OCI-LY1 (cell line): Measurements from ENCODE around the gene WNK2.

Experiments used
- H2AFZ ChIP-seq: fragments of 200-600 bp; sonication (generic), shearing (Covaris generic); 2 replicates; pipeline ENCODE4 v1.6.0; 2014; ENCODE audit warnings: antibody characterized with exemption, mild to moderate bottlenecking, low read length
- H3F3A ChIP-seq: fragments of 200-600 bp; sonication (generic), shearing (Covaris generic); 2 replicates; pipeline ENCODE4 v1.6.0; 2014; ENCODE audit warnings: mild to moderate bottlenecking, antibody characterized with exemption, low read length, moderate library complexity; ENCODE audit not compliant: insufficient read depth
- H3K27ac ChIP-seq: fragments of 200-600 bp; sonication (generic); 2 replicates; pipeline ENCODE4 v1.5.1; 2014; ENCODE audit warnings: low read length, mixed run types, mild to moderate bottlenecking, low read depth; ENCODE audit not compliant: poor library complexity, severe bottlenecking
- H3K27me3 ChIP-seq: fragments of 200-600 bp; sonication (generic); 2 replicates; pipeline ENCODE4 v1.6.0; 2014; ENCODE audit warnings: antibody characterized with exemption, mild to moderate bottlenecking, low read length, moderate library complexity; ENCODE audit not compliant: insufficient read depth
- H3K36me3 ChIP-seq: fragments of 200-600 bp; sonication (generic); 2 replicates; pipeline ENCODE4 v1.6.1; 2014; ENCODE audit warnings: mild to moderate bottlenecking, antibody characterized with exemption, low read length, moderate library complexity, mixed read lengths; ENCODE audit not compliant: insufficient read depth
- H3K4me1 ChIP-seq: fragments of 200-600 bp; sonication (generic); 2 replicates; pipeline ENCODE4 v1.5.1; 2014; ENCODE audit warnings: mild to moderate bottlenecking, low read length, moderate library complexity; ENCODE audit not compliant: insufficient read depth, severe bottlenecking
- H3K4me2 ChIP-seq: fragments of 200-600 bp; sonication (generic), shearing (Covaris generic); 2 replicates; pipeline ENCODE4 v1.6.1; 2014; ENCODE audit warnings: low read length
- H3K4me3 ChIP-seq: fragments of 200-600 bp; sonication (generic); 2 replicates; pipeline ENCODE4 v1.5.1; 2014; ENCODE audit warnings: low read length, low read depth, mild to moderate bottlenecking, mixed read lengths; ENCODE audit not compliant: poor library complexity, severe bottlenecking
- H3K79me2 ChIP-seq: fragments of 200-600 bp; shearing (Covaris generic); 2 replicates; pipeline ENCODE4 v1.6.1; 2016; ENCODE audit warnings: mixed run types, low read length, mixed read lengths; ENCODE audit not compliant: insufficient read depth
- H3K9ac ChIP-seq: fragments of 200-600 bp; sonication (generic), shearing (Covaris generic); 2 replicates; pipeline ENCODE4 v1.6.1; 2014; ENCODE audit warnings: mild to moderate bottlenecking, low read length, mixed read lengths
- H3K9me2 ChIP-seq: fragments of 200-600 bp; sonication (generic), shearing (Covaris generic); 2 replicates; pipeline ENCODE4 v1.6.1; 2014; ENCODE audit warnings: low read depth, mild to moderate bottlenecking, low read length, mixed read lengths
- H3K9me3 ChIP-seq: fragments of 200-600 bp; shearing (Covaris generic); 2 replicates; pipeline ENCODE4 v1.6.1; 2014; ENCODE audit warnings: low read length, mixed read lengths
- H4K20me1 ChIP-seq: fragments of 200-600 bp; sonication (generic), shearing (Covaris generic); 2 replicates; pipeline ENCODE4 v1.6.0; 2016; ENCODE audit warnings: mild to moderate bottlenecking, low read length; ENCODE audit not compliant: insufficient read depth
- EZH2 ChIP-seq: fragments of 200-600 bp; sonication (generic), shearing (Covaris generic); IDR thresholded peaks from 2 replicates; pipeline ENCODE4 v1.8.0; 2017; ENCODE audit warnings: borderline replicate concordance, mixed run types, mild to moderate bottlenecking, antibody characterized with exemption, low read length, moderate library complexity, mixed read lengths
- TF ChIP-seq, protein P1 (sequence below): fragments of 200-600 bp; sonication (generic), shearing (Covaris generic); IDR thresholded peaks from 2 replicates; pipeline ENCODE4 v1.5.1; 2017; ENCODE audit warnings: mild to moderate bottlenecking, antibody characterized with exemption, low read length, moderate library complexity, mixed read lengths

Gene WNK2

GRCh38 chr9:93298498-93299417 is 114.8 kb downstream of the WNK2 start:
- Histone ChIP-seq H3K4me1 (peaks cover 94% of the 10 kb centered on the region), H3K27me3 (no peaks in the 10 kb centered on the region), H3K27ac (peak overlapping the region; percentile 99), H3K36me3 (peaks cover 32% of the 10 kb centered on the region; the same call in 1 of the 2 replicates), H3K79me2 (no peaks in the 10 kb centered on the region), H4K20me1 (no peaks in the 10 kb centered on the region), H3K9me2 (no peaks in the 10 kb centered on the region), H3F3A (no peaks in the 10 kb centered on the region), H3K4me3 (peak overlapping the region; percentile 51), H3K4me2 (peak overlapping the region; percentile 62), H3K9ac (peak overlapping the region; percentile 75; the same call in 1 of the 2 replicates), H3K9me3 (no peaks in the 10 kb centered on the region), H2AFZ (no peak overlapping the region)
- no peak for TF ChIP-seq EZH2
- TF ChIP-seq, protein P1, sequence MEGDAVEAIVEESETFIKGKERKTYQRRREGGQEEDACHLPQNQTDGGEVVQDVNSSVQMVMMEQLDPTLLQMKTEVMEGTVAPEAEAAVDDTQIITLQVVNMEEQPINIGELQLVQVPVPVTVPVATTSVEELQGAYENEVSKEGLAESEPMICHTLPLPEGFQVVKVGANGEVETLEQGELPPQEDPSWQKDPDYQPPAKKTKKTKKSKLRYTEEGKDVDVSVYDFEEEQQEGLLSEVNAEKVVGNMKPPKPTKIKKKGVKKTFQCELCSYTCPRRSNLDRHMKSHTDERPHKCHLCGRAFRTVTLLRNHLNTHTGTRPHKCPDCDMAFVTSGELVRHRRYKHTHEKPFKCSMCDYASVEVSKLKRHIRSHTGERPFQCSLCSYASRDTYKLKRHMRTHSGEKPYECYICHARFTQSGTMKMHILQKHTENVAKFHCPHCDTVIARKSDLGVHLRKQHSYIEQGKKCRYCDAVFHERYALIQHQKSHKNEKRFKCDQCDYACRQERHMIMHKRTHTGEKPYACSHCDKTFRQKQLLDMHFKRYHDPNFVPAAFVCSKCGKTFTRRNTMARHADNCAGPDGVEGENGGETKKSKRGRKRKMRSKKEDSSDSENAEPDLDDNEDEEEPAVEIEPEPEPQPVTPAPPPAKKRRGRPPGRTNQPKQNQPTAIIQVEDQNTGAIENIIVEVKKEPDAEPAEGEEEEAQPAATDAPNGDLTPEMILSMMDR: no peak

GRCh38 chr9:93299418-93300174 is 115.7 kb downstream of the WNK2 start:
- Histone ChIP-seq H4K20me1 (no peaks in the 10 kb centered on the region), H3F3A (no peaks in the 10 kb centered on the region), H3K4me2 (no peak overlapping the region), H3K27ac (peak overlapping the region; percentile 99), H3K27me3 (no peaks in the 10 kb centered on the region), H3K9ac (peak overlapping the region; percentile 75; the same call in 1 of the 2 replicates), H3K9me2 (no peaks in the 10 kb centered on the region), H3K4me1 (peaks cover 94% of the 10 kb centered on the region), H3K9me3 (no peaks in the 10 kb centered on the region), H3K79me2 (no peaks in the 10 kb centered on the region), H3K36me3 (peaks cover 23% of the 10 kb centered on the region; the same call in 1 of the 2 replicates), H2AFZ (no peak overlapping the region), H3K4me3 (no peak overlapping the region)
- no peak for TF ChIP-seq EZH2
- TF ChIP-seq, protein P1: no peak

- Histone ChIP-seq H2AFZ (no peak overlapping the region), H3K9me2 (no peaks in the 10 kb centered on the region), H3K4me1 (peaks cover 89% of the 10 kb centered on the region), H3K4me2 (no peak overlapping the region), H3F3A (no peaks in the 10 kb centered on the region), H3K27me3 (no peaks in the 10 kb centered on the region), H3K4me3 (no peak overlapping the region), H4K20me1 (no peaks in the 10 kb centered on the region), H3K79me2 (no peaks in the 10 kb centered on the region), H3K9ac (no peak overlapping the region), H3K36me3 (peaks cover 23% of the 10 kb centered on the region; the same call in 1 of the 2 replicates), H3K9me3 (no peaks in the 10 kb centered on the region), H3K27ac (peak overlapping the region; percentile 91)
- TF ChIP-seq, protein P1: no peak
- no peak for TF ChIP-seq EZH2
Observed at GRCh38 chr9:93300175-93300572, 116.2 kb downstream of the WNK2 start.
